22Rv1 (cell line): ENCODE data around the gene SLC50A1.

Source experiments
- CTCF ChIP-seq: fragments of 450-650 bp; IDR thresholded peaks from 2 replicates; pipeline ENCODE4 v1.5.1; 2017; ENCODE audit warnings: mild to moderate bottlenecking
- ZFX ChIP-seq: fragments of 450-650 bp; IDR thresholded peaks from 2 replicates; pipeline ENCODE4 v1.6.1; 2017; ENCODE audit warnings: antibody characterized with exemption, borderline replicate concordance

GRCh38 chr1:155122308-155122707, 13.3 kb upstream of the SLC50A1 start:
- TF ChIP-seq CTCF (no peak), ZFX (no peak)
